ENCODE results near the gene ABCA9. TPM values are rescaled to one million over a fixed set of nuclear protein-coding genes. Genes with fewer than 3 reads are reported as not detected.

ABCA9 gene
- total RNA-seq, 2 donors from 2014 or later: 8.8 to 30.7 TPM

DNA sequence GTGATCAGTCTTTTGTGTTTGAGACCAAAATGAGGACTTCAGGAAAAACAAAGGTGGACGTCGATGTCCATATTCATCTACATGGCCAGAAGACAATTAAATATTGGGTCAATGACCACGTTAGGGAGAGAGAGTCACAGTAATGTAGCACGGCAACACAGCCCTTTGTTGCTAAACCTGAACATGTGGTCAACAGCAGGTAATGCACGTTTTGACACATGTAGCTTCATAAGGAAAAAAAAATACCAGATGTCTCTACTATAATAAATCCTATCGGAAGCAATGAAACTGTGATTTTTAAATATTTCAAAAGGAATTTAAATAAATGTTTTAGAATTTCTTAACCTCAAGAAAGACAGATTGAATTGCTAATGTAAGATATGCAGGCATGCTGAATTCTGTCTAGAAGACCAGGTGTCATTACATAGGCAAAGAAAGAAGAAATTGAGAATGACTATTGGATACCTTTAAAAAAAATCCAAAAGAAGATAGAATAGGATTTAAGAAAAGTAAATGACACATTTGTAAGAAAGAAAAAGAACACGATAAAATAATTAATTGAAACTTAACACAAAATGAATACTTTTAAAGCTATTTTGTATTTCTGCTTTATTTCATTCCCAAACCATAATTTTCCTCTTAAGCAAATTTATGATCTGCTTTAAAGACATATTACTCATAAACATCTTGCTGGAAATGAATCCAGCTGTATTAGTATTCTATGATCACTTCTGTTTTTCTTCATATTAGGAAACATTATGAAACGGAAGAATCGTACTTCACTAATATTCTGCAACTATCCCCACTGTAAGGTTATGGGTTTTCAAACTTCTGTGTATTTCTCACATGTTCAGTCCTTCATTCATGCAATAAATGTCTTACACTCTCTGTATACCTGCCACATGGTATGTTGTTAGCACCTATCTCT, 135.7 kb downstream of the ABCA9 start:
- Histone ChIP-seq H3K9me3 (no peaks in the 10 kb centered on the region), H3K4me3 (no peak overlapping the region), H3K36me3 (replicated peaks in 1 of 2; ENCODE audit: insufficient read depth in 1 of 2, low read depth in 2 of 2) (no peaks in the 10 kb centered on the region), H3K27ac (no peak overlapping the region), H3K4me1 (no peaks in the 10 kb centered on the region), H3K27me3 (no peaks in the 10 kb centered on the region)
- intact Hi-C loops (cut with DNase I): no loop called here
- no peak for ATAC-seq
- no peak for TF ChIP-seq POLR2A (IDR thresholded peaks at IDR 0.05)
- TF ChIP-seq, protein P1, sequence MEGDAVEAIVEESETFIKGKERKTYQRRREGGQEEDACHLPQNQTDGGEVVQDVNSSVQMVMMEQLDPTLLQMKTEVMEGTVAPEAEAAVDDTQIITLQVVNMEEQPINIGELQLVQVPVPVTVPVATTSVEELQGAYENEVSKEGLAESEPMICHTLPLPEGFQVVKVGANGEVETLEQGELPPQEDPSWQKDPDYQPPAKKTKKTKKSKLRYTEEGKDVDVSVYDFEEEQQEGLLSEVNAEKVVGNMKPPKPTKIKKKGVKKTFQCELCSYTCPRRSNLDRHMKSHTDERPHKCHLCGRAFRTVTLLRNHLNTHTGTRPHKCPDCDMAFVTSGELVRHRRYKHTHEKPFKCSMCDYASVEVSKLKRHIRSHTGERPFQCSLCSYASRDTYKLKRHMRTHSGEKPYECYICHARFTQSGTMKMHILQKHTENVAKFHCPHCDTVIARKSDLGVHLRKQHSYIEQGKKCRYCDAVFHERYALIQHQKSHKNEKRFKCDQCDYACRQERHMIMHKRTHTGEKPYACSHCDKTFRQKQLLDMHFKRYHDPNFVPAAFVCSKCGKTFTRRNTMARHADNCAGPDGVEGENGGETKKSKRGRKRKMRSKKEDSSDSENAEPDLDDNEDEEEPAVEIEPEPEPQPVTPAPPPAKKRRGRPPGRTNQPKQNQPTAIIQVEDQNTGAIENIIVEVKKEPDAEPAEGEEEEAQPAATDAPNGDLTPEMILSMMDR (IDR thresholded peaks at IDR 0.05): no peak
- WGBS, 2 donors: 75 to 81% methylated on average over 9 of the region's 9 CpGs
- DNase-seq: no peak

Small RNAs within 50 kb of the gene (microRNA-seq; reads per million reads assigned to microRNA genes)
- 0 reads per million in 2 donors for gene MIR4524A (ENCODE audit: borderline number of aligned reads in 2 of 2, borderline replicate concordance in 2 of 2)
- gene MIR4524B (ENCODE audit: borderline number of aligned reads in 2 of 2, borderline replicate concordance in 2 of 2): 0 reads per million in 2 donors

Small RNAs within 50 kb of the gene (small RNA-seq; reads per million reads assigned to genes)
- not detected for gene MIR4524B

Other genes with a start within 250 kb of the ABCA9 start
- 10 to 100 TPM; 10.4 to 16.8 TPM for gene ABCA8, start 105.5 kb downstream of the ABCA9 start, total RNA-seq
- 10 to 100 TPM; 20.8 to 35.9 TPM for gene ABCA6, start 81.0 kb upstream of the ABCA9 start, total RNA-seq
- gene ABCA10, start 167.9 kb upstream of the ABCA9 start, total RNA-seq: 10 to 100 TPM in 1 of 2 donors, 1 to 10 TPM in 1; 7.3 to 30.7 TPM

Measured in body of pancreas (tissue), 4 donors.